K562 (cell line): Measurements from ENCODE around the gene CNKSR3. TPM values are rescaled to one million over a fixed set of nuclear protein-coding genes. Genes with fewer than 3 reads are reported as not detected.

Experiments used
- ATAC-seq: fragments of 200-7000 bp; cut with Tn5 transposase; 3 replicates; pipeline ENCODE4 v1.9.1; 2020; ENCODE audit warnings: moderate library complexity
- BruUV-seq: library from RNA; stranded (reverse); fragments of 400-500 nt; replicated peaks from 2 replicates; lab custom pipeline; 2021; lab: Mats Ljungman, UMichigan
- CTCF ChIA-PET: fragments of 300-600 bp; formaldehyde crosslinking; extraction: SDS; loops from one replicate; lab custom pipeline; 2021; ENCODE audit warnings: low intra/inter-chr PET ratio; lab: Yijun Ruan, JAX
- POLR2A ChIA-PET: fragments of 300-600, 350-650 bp; sonication (Branson Sonifier 250); formaldehyde crosslinking; extraction: SDS; loops from one replicate; lab custom pipeline; 2021; ENCODE audit warnings: antibody characterized with exemption, inconsistent platforms; lab: Yijun Ruan, JAX
- DNase-seq, 4 experiments: peaks; one replicate each; pipeline versions ENCODE4 v3.0.0 to v3.0.0-alpha.2; 2011 to 2018; ENCODE audit warnings: low spot score in 3 of 4, mixed read lengths in 3 of 4; ENCODE audit errors: extremely low read depth in 1 of 4
- FAIRE-seq: peaks from 2 replicates; lab custom pipeline; 2011; peaks lifted over from hg19 to GRCh38; lab: Jason Lieb, UNC
- H2AFZ ChIP-seq: 2 replicates; pipeline ENCODE4 v1.6.0; 2011; ENCODE audit warnings: low read depth, low read length, control low read depth, inconsistent platforms
- H3K27ac ChIP-seq: fragments of 200-600 bp; 3 replicates; pipeline ENCODE4 v1.8.0; 2011; ENCODE audit warnings: low read depth, mild to moderate bottlenecking, control low read depth, inconsistent platforms, low read length, moderate library complexity, mixed read lengths; ENCODE audit errors: extremely low read depth
- H3K27me3 ChIP-seq, 2 experiments: fragments of 300-600 bp in 1 of 2; 2 replicates in 1 of 2; 3 replicates in 1 of 2; pipeline versions ENCODE4 v1.6.0 to v1.8.0; 2011; ENCODE audit warnings: inconsistent platforms in 2 of 2, low read length in 2 of 2, mild to moderate bottlenecking in 1 of 2, mixed read lengths in 1 of 2, moderate library complexity in 1 of 2; ENCODE audit not compliant: control insufficient read depth in 2 of 2, insufficient read depth in 2 of 2
- H3K36me3 ChIP-seq: fragments of 300-600 bp; 3 replicates; pipeline ENCODE4 v1.8.0; 2011; ENCODE audit warnings: mild to moderate bottlenecking, low read length, inconsistent platforms; ENCODE audit not compliant: control insufficient read depth, insufficient read depth
- H3K4me1 ChIP-seq, 2 experiments: fragments of 200-600 bp in 1 of 2; replicated peaks in 1 of 2; 2 replicates in 1 of 2; 3 replicates in 1 of 2; pipeline versions ENCODE4 v1.5.1 to v1.8.0; 2011; ENCODE audit warnings: inconsistent platforms in 2 of 2, low read length in 2 of 2, mild to moderate bottlenecking in 1 of 2, mixed read lengths in 1 of 2, moderate library complexity in 1 of 2; ENCODE audit not compliant: control insufficient read depth in 2 of 2, insufficient read depth in 2 of 2
- H3K4me2 ChIP-seq: 2 replicates; pipeline ENCODE4 v1.6.1; 2011; ENCODE audit warnings: low read length, control low read depth, inconsistent platforms, mixed read lengths; ENCODE audit not compliant: insufficient read depth
- H3K4me3 ChIP-seq: fragments of 200-600 bp; sonication (generic), shearing (Covaris generic); 2 replicates; pipeline ENCODE4 v1.5.1; 2016; ENCODE audit warnings: control low read depth, inconsistent platforms
- H3K79me2 ChIP-seq: fragments of 200-600 bp; 3 replicates; pipeline ENCODE4 v1.8.0; 2011; ENCODE audit warnings: low read length, inconsistent platforms; ENCODE audit not compliant: control insufficient read depth, insufficient read depth
- H3K9ac ChIP-seq, 2 experiments: 2 replicates each; pipeline versions ENCODE4 v1.6.0 to v1.6.1; 2011; ENCODE audit warnings: low read depth in 2 of 2, low read length in 2 of 2, control low read depth in 1 of 2, inconsistent platforms in 1 of 2, mild to moderate bottlenecking in 1 of 2, mixed read lengths in 1 of 2; ENCODE audit not compliant: insufficient read depth in 1 of 2
- H3K9me1 ChIP-seq: one replicate; pipeline ENCODE4 v1.6.0; 2011; ENCODE audit warnings: inconsistent platforms, mild to moderate bottlenecking, low read length, moderate library complexity; ENCODE audit not compliant: control insufficient read depth, insufficient read depth
- H3K9me3 ChIP-seq: replicated peaks from 2 replicates; pipeline ENCODE4 v1.5.1; 2011; ENCODE audit warnings: low read depth, low read length, inconsistent platforms; ENCODE audit not compliant: control insufficient read depth, insufficient read depth
- H4K20me1 ChIP-seq: replicated peaks from 2 replicates; pipeline ENCODE4 v1.6.1; 2011; ENCODE audit warnings: low read length, inconsistent platforms, mixed read lengths; ENCODE audit not compliant: control insufficient read depth, insufficient read depth
- CEBPB ChIP-seq: fragments of 450-650 bp; IDR thresholded peaks from 2 replicates; pipeline ENCODE4 v1.6.1; 2016; ENCODE audit warnings: missing genetic modification characterization, missing compliant biosample characterization
- ETS2 ChIP-seq: IDR thresholded peaks from 2 replicates; pipeline ENCODE4 v1.6.1; 2016; ENCODE audit warnings: borderline replicate concordance, missing genetic modification characterization, mild to moderate bottlenecking, moderate library complexity, missing compliant biosample characterization; ENCODE audit not compliant: poor library complexity, severe bottlenecking
- ETV6 ChIP-seq, 3 experiments: fragments of 150-350 bp in 1 of 3; sonication (generic) in 1 of 3; formaldehyde crosslinking in 1 of 3; IDR thresholded peaks; 2 replicates each; pipeline versions ENCODE4 v1.6.1 to v1.8.0; 2014 to 2022; ENCODE audit warnings: borderline replicate concordance in 2 of 3, low read depth in 2 of 3, antibody characterized with exemption in 1 of 3, low read length in 1 of 3, mild to moderate bottlenecking in 1 of 3, missing genetic modification reagents in 1 of 3
- HEY1 ChIP-seq: fragments of 250-450 bp; sonication (Bioruptor Pico); IDR thresholded peaks from 2 replicates; pipeline ENCODE4 v1.5.0; 2020; ENCODE audit warnings: mild to moderate bottlenecking, moderate library complexity, borderline replicate concordance
- MEF2D ChIP-seq: conservative IDR thresholded peaks from 2 replicates; pipeline ENCODE4 v1.6.1; 2016; ENCODE audit warnings: low read depth, missing genetic modification characterization, missing compliant biosample characterization
- NEUROD1 ChIP-seq: fragments of 150-350 bp; IDR thresholded peaks from 2 replicates; pipeline ENCODE4 v1.6.1; 2014; ENCODE audit warnings: borderline replicate concordance, low read length, low read depth; ENCODE audit not compliant: partially characterized antibody
- TARDBP ChIP-seq: fragments of 450-650 bp; IDR thresholded peaks from 2 replicates; pipeline ENCODE4 v1.6.1; 2016
- WGBS: fragments of 100-300 bp; shearing (Covaris generic); methylation state at CpG from one replicate; pipeline ENCODE4 v1.1.6; 2016; ENCODE audit warnings: low coverage, mixed read lengths; ENCODE audit not compliant: insufficient coverage; ENCODE audit errors: missing lambda C conversion rate; 5-methylcytosine and 5-hydroxymethylcytosine counted together
- in situ Hi-C: fragments of 300-500 bp; cut with MboI; formaldehyde crosslinking; loops from 4 replicates; pipeline ENCODE4 v1.15.0; 2018; ENCODE audit warnings: inconsistent platforms, mixed read lengths
- intact Hi-C: fragments of 100-400 bp; cut with micrococcal nuclease; formaldehyde crosslinking; loops from 2 replicates; pipeline ENCODE4 v1.14.2; 2022
- polyA plus RNA-seq, 8 experiments: library from polyadenylated mRNA; depleted of rRNA in 4 of 8; stranded (reverse) in 5 of 8; unstranded in 3 of 8; fragments of >200 nt; fragmentation: Nextera tagmentation in 2 of 8; fragmentation: Illumina TruSeq in 1 of 8; extraction: Ambion mirVana in 2 of 8; extraction: Trizol in 1 of 8; gene quantifications; 2 replicates each; pipeline versions ENCODE4 v1.2.1 to v1.2.3, GENCODE V29; 2011 to 2014; ENCODE audit warnings: inconsistent platforms in 1 of 8, missing spikeins in 1 of 8
- total RNA-seq, 7 experiments: library from RNA; depleted of rRNA in 6 of 7; stranded (reverse); fragments of >200 nt in 6 of 7; fragmentation: Illumina TruSeq in 2 of 7; extraction: Trizol in 2 of 7; gene quantifications; 2 replicates each; pipeline versions ENCODE4 v1.2.1 to v1.2.3, GENCODE V29; 2011 to 2021; ENCODE audit warnings: low replicate concordance in 1 of 7
- TF ChIP-seq, protein P1 (sequence below): sonication (generic); formaldehyde crosslinking; IDR thresholded peaks from 2 replicates; pipeline ENCODE4 v1.8.0; 2023; ENCODE audit warnings: mild to moderate bottlenecking, missing genetic modification reagents

The CNKSR3 gene
- total and polyA plus RNA-seq, 9 of the 15 experiments (the other 6 are each of a cell fraction or from before 2014, with no cell fraction given) = 4.5 to 29.6 (median 9.5) TPM

GRCh38 chr6:154350293-154350692, 160.2 kb downstream of the CNKSR3 start:
- peaks cover 0 to 5% of the 10 kb centered on the region in 2 experiments; a peak in 1 of 5 replicates for H3K4me1 ChIP-seq
- DNase-seq (no peak), ATAC-seq (no peak), FAIRE-seq (no peak)
- H3K79me2 ChIP-seq = no peaks in the 10 kb centered on the region
- H2AFZ ChIP-seq = no peak overlapping the region
- H3K27ac ChIP-seq = no peak overlapping the region
- no peaks in the 10 kb centered on the region for H3K36me3 ChIP-seq
- BruUV-seq = no TSS peak
- H3K27me3 ChIP-seq = peaks cover 3 to 24% of the 10 kb centered on the region in 2 experiments; a peak in 3 of 5 replicates
- H3K4me2 ChIP-seq = no peak overlapping the region
- H3K9me1 ChIP-seq = no peaks in the 10 kb centered on the region
- in situ Hi-C loops = no loop called here
- TF ChIP-seq ETV6 (IDR thresholded peaks at IDR 0.05; ENCODE audit: borderline replicate concordance in 1 of 2, low read depth in 2 of 2, low read length in 1 of 2) = no peak
- no peak for TF ChIP-seq ETV6 (CRISPR knock-in tag; IDR thresholded peaks at IDR 0.05; ENCODE audit: borderline replicate concordance)
- TF ChIP-seq TARDBP = no peak
- TF ChIP-seq, protein P1, sequence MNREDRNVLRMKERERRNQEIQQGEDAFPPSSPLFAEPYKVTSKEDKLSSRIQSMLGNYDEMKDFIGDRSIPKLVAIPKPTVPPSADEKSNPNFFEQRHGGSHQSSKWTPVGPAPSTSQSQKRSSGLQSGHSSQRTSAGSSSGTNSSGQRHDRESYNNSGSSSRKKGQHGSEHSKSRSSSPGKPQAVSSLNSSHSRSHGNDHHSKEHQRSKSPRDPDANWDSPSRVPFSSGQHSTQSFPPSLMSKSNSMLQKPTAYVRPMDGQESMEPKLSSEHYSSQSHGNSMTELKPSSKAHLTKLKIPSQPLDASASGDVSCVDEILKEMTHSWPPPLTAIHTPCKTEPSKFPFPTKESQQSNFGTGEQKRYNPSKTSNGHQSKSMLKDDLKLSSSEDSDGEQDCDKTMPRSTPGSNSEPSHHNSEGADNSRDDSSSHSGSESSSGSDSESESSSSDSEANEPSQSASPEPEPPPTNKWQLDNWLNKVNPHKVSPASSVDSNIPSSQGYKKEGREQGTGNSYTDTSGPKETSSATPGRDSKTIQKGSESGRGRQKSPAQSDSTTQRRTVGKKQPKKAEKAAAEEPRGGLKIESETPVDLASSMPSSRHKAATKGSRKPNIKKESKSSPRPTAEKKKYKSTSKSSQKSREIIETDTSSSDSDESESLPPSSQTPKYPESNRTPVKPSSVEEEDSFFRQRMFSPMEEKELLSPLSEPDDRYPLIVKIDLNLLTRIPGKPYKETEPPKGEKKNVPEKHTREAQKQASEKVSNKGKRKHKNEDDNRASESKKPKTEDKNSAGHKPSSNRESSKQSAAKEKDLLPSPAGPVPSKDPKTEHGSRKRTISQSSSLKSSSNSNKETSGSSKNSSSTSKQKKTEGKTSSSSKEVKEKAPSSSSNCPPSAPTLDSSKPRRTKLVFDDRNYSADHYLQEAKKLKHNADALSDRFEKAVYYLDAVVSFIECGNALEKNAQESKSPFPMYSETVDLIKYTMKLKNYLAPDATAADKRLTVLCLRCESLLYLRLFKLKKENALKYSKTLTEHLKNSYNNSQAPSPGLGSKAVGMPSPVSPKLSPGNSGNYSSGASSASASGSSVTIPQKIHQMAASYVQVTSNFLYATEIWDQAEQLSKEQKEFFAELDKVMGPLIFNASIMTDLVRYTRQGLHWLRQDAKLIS (CRISPR knock-in tag) = no peak
- 0 out of 2 replicates have a peak, but pooled peaks have one; percentile 18 for TF ChIP-seq CEBPB (tag)
- no peak for TF ChIP-seq ETS2 (tag)
- no peak for TF ChIP-seq HEY1 (CRISPR knock-in tag)
- TF ChIP-seq MEF2D (tag) = no peak
- TF ChIP-seq NEUROD1 = no peak
- H4K20me1 ChIP-seq = no peaks in the 10 kb centered on the region
- CTCF ChIA-PET = no interaction called here
- POLR2A ChIA-PET = no interaction called here
- no peaks in the 10 kb centered on the region for H3K9me3 ChIP-seq
- no peak overlapping the region for H3K9ac ChIP-seq
- no peak overlapping the region for H3K4me3 ChIP-seq
- intact Hi-C loops = no loop called here
- 1% methylated on average over 3 of the region's 3 CpGs for WGBS
